Esophagus muscularis mucosa (tissue), 4 donors: ENCODE measurements around the gene CHST5. TPM values are rescaled to one million over a fixed set of nuclear protein-coding genes. Genes with fewer than 3 reads are reported as not detected.

Experiments used
- DNase-seq: peaks from one replicate; pipeline ENCODE4 v3.0.0-alpha.2; 2017; ENCODE audit errors: extremely low spot score
- H3K27ac ChIP-seq, 4 donors: fragments of 200-600 bp; sonication (generic); replicated peaks in 1 of 4; 1 replicate in 3 of 4; 2 replicates in 1 of 4; pipeline ENCODE4 v1.5.1; 2016 to 2019; ENCODE audit warnings: mild to moderate bottlenecking in 1 of 4
- H3K27me3 ChIP-seq, 4 donors: fragments of 200-600 bp; sonication (generic); one replicate each; pipeline versions ENCODE4 v1.5.1 to v1.6.0; 2016 to 2019
- H3K36me3 ChIP-seq, 4 donors: fragments of 200-600 bp; sonication (generic); one replicate each; pipeline ENCODE4 v1.5.1; 2016 to 2019
- H3K4me1 ChIP-seq, 4 donors: fragments of 200-600 bp; sonication (generic); one replicate each; pipeline ENCODE4 v1.5.1; 2016 to 2019
- H3K4me3 ChIP-seq, 4 donors: fragments of 200-600 bp; sonication (generic); 1 replicate in 2 of 4; 2 replicates in 2 of 4; pipeline ENCODE4 v1.5.1; 2016 to 2019; ENCODE audit warnings: mild to moderate bottlenecking in 4 of 4, moderate library complexity in 1 of 4
- H3K9me3 ChIP-seq, 4 donors: fragments of 200-600 bp; sonication (generic); 1 replicate in 3 of 4; 2 replicates in 1 of 4; pipeline ENCODE4 v1.5.1; 2016 to 2019
- CTCF ChIP-seq, 3 experiments: fragments of 200-600 bp in 2 of 3; fragments of 450-650 bp in 1 of 3; sonication (generic) in 2 of 3; IDR thresholded peaks; one replicate each; pipeline ENCODE4 v1.5.1; 2017 to 2019; ENCODE audit warnings: antibody characterized with exemption in 3 of 3, mild to moderate bottlenecking in 2 of 3, moderate library complexity in 1 of 3
- EP300 ChIP-seq: sonication (generic); formaldehyde crosslinking; IDR thresholded peaks from one replicate; pipeline ENCODE4 v1.6.1; 2017; ENCODE audit warnings: antibody characterized with exemption
- POLR2A ChIP-seq: fragments of 450-650 bp; IDR thresholded peaks from one replicate; pipeline ENCODE4 v1.6.1; 2017; ENCODE audit warnings: antibody characterized with exemption, moderate library complexity, mild to moderate bottlenecking, low read depth
- POLR2AphosphoS5 ChIP-seq, 2 donors: sonication (generic); formaldehyde crosslinking; IDR thresholded peaks; one replicate each; pipeline ENCODE4 v1.6.1; 2017; ENCODE audit warnings: antibody characterized with exemption in 2 of 2
- WGBS: methylation state at CpG from one replicate; pipeline ENCODE4 v1.1.5; 2018; 5-methylcytosine and 5-hydroxymethylcytosine counted together
- intact Hi-C: fragments of 100-400 bp; cut with DNase I; formaldehyde crosslinking; loops from one replicate; pipeline ENCODE4 v1.15.1; 2023
- total RNA-seq, 4 donors: library from RNA; depleted of rRNA; stranded (reverse); fragments of >200 nt; gene quantifications; one replicate each; pipeline versions ENCODE4 v1.1.0 to v1.2.1, GENCODE V29; 2016

CHST5 gene
- total RNA-seq, 4 donors from 2014 or later, result not detected

- TF ChIP-seq EP300 (no peak), POLR2A (no peak), CTCF (IDR thresholded peaks at IDR 0.05) (no peak), POLR2AphosphoS5 (IDR thresholded peaks at IDR 0.05) (no peak)
- Histone ChIP-seq H3K36me3 (peaks cover 38 to 94% (median 83%) of the 10 kb centered on the region in 4 donors), H3K4me3 (no peak overlapping the region), H3K9me3 (no peaks in the 10 kb centered on the region), H3K27me3 (no peaks in the 10 kb centered on the region), H3K4me1 (peaks cover 19 to 25% (median 23%) of the 10 kb centered on the region in 4 donors), H3K27ac (peak overlapping the region in 1 of 4 donors; percentile 6)
- no peak for DNase-seq
- WGBS, result 46% methylated on average over 3 of the region's 3 CpGs
- intact Hi-C loops, result no loop called here
Measured at GRCh38 chr16:75576384-75576811, 40.5 kb upstream of the CHST5 start.

GRCh38 chr16:75575958-75576357 lies 40.0 kb upstream of the CHST5 start:
- TF ChIP-seq POLR2A (no peak), EP300 (no peak), POLR2AphosphoS5 (IDR thresholded peaks at IDR 0.05) (no peak), CTCF (IDR thresholded peaks at IDR 0.05) (no peak)
- no peaks in the 10 kb centered on the region for H3K9me3 ChIP-seq
- WGBS, result 77% methylated on average over 3 of the region's 3 CpGs
- no peak for DNase-seq
- H3K4me3 ChIP-seq, result no peak overlapping the region
- peak overlapping the region in 1 of 4 donors; percentile 6 for H3K27ac ChIP-seq
- intact Hi-C loops, result no loop called here
- peaks cover 41 to 94% (median 88%) of the 10 kb centered on the region in 4 donors for H3K36me3 ChIP-seq
- peaks cover 24 to 30% (median 27%) of the 10 kb centered on the region in 4 donors for H3K4me1 ChIP-seq
- H3K27me3 ChIP-seq, result no peaks in the 10 kb centered on the region

GRCh38 chr16:75573955-75574354 lies 38.0 kb upstream of the CHST5 start:
- WGBS, result 63% methylated on average over 5 of the region's 5 CpGs

GRCh38 chr16:75572864-75573542 lies 37.1 kb upstream of the CHST5 start:
- no peak for TF ChIP-seq POLR2AphosphoS5 (IDR thresholded peaks at IDR 0.05)
- no peak for TF ChIP-seq EP300
- no peak for TF ChIP-seq POLR2A
- WGBS, result 58% methylated on average over 3 of the region's 3 CpGs
- H3K27me3 ChIP-seq, result no peaks in the 10 kb centered on the region
- intact Hi-C loops, result no loop called here
- no peak overlapping the region for H3K4me3 ChIP-seq
- peaks cover 49 to 100% (median 95%) of the 10 kb centered on the region in 4 donors for H3K36me3 ChIP-seq
- H3K9me3 ChIP-seq, result no peaks in the 10 kb centered on the region
- peaks cover 52 to 57% (median 54%) of the 10 kb centered on the region in 4 donors for H3K4me1 ChIP-seq
- no peak overlapping the region for H3K27ac ChIP-seq
- DNase-seq, result no peak

More at GRCh38 chr16:75573955-75574354, 38.0 kb upstream of the CHST5 start:
- Histone ChIP-seq H3K4me3 (no peak overlapping the region), H3K4me1 (peaks cover 42 to 47% (median 44%) of the 10 kb centered on the region in 4 donors), H3K27me3 (no peaks in the 10 kb centered on the region), H3K36me3 (peaks cover 49 to 100% (median 95%) of the 10 kb centered on the region in 4 donors), H3K27ac (no peak overlapping the region), H3K9me3 (no peaks in the 10 kb centered on the region)
- intact Hi-C loops, result no loop called here
- TF ChIP-seq POLR2A, result no peak
- TF ChIP-seq POLR2AphosphoS5 (IDR thresholded peaks at IDR 0.05), result no peak
- no peak for TF ChIP-seq EP300
- TF ChIP-seq CTCF (IDR thresholded peaks at IDR 0.05), result no peak
- no peak for DNase-seq

GRCh38 chr16:75570396-75571065 lies 34.6 kb upstream of the CHST5 start:
- H3K4me1 ChIP-seq, result peaks cover 62 to 75% (median 73%) of the 10 kb centered on the region in 4 donors
- peaks cover 36 to 81% (median 76%) of the 10 kb centered on the region in 4 donors for H3K36me3 ChIP-seq
- 47% methylated on average over 4 of the region's 5 CpGs for WGBS
- H3K9me3 ChIP-seq, result no peaks in the 10 kb centered on the region
- H3K4me3 ChIP-seq, result no peak overlapping the region
- intact Hi-C loops, result no loop called here
- no peaks in the 10 kb centered on the region for H3K27me3 ChIP-seq
- TF ChIP-seq POLR2A (no peak), EP300 (no peak), CTCF (IDR thresholded peaks at IDR 0.05) (no peak), POLR2AphosphoS5 (IDR thresholded peaks at IDR 0.05) (no peak)
- DNase-seq, result no peak
- H3K27ac ChIP-seq, result no peak overlapping the region
